GM21576 (cell line): ENCODE results near the gene GAR1.
"Not testable (repeated sequence)": the region's sequence is repeated elsewhere in the genome, so short reads cannot be mapped to it uniquely, and the experiment has no call there.

Experiments
- ATAC-seq: cut with Tn5 transposase; IDR thresholded peaks from one replicate; pipeline ENCODE4 v1.9.1; 2021; ENCODE audit warnings: mild to moderate bottlenecking, moderate library complexity; ENCODE audit not compliant: unreplicated experiment

GAR1 gene

DNA sequence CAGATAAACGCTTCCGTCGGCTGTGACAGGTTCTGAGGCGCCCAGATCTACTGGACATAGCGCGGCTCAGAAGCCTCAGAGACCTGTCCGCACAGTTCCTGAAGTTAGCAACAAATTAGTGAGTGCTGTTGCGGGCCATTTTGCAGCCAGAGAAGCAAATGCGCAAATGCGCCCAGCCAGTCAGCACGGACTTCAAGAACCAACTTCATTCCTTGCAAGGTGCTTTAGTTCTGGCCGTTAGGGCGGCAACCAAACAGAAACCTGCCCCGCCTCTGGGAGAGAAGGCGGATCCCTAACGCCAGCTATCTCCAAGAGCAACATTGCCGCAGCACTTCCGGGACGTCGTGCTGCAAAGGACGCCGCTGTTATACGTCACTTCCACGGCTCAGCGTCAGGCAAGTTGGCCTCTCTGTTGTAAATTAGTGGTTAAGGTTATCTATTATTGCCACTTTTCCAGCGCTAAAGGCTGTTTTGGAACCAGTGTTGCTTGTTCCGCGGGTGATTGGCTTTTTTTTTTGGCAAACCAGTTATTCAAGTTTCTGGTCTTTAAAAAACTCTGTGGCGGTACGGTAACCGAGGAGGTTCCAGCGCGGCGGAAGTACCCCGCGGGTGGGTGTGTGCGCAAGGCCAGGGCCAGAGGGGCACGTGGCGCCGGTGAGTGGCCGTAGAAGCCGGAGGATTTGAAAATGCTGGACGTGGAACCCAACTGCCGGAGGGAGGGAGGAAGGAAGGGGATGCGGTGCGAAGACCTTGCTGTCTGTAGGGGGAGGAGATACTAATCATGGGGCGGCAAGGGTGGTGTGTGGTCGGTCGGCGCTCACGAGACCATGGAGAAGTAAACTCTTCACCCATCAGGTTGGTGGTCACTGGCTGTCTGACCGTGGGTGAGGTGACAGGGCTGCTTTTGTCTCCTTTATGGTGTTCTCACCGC is at the start of gene GAR1:
GAR1 (plus strand) TSS at position 612 of the 931 bp plus-strand sequence. CDS start 403 bp downstream, outside the sequence.
- peak; percentile 99 for ATAC-seq

DNA sequence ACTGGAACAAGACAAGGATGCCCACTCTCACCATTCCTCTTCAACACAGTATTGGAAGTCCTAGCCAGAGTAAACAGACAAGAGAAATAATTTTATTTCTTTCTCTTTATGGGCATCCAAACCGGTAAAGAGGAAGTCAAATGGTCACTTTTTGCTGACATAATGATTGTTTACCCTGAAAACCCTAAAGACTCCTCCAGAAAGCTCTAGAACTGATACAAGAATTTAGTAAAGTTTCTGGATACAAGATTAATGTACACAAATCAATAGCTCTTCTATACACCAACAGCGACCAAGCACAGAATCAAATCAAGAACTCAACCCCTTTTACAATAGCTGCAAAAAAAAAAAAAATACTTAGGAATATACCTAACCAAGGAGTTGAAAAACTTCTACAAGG is 33.5 kb upstream of the GAR1 start:
- ATAC-seq: not testable (repeated sequence)

DNA sequence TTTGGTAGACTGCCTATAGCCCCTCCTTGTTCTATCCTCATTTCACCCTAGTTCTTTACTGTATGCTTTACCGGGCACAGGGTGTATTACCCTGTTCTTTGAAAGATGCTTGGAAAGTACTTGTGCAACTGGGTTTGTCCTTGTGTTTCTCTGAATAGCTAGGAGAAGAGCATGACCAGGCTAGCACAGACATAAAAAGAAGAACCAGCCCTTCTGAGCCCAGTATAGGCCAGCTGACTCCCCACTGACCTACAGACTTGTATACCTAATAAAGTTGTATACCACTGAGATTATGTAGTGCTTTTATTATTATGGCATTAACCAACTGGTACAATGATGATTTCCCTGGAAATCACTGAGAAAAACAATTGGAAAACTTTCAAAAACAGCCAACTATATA is 28.7 kb upstream of the GAR1 start:
- no peak for ATAC-seq

DNA sequence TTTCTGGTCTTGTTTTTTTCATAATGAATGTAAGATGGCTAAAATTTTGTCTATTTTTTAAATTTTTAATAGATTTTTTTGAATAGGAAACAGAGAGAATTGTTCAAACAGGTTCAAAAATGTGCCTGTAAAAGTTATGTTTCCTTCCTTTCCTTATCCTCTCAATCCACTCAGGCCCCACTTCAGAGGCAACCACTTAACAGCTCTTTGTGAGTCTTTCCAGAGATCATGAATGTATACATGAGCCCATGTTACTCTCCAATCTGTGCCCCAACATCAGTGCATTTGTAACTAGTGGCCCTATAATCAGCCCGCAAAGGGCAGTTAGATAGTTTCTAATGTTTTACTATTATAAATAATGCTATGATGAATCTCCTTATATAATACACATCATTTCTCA is 27.8 kb upstream of the GAR1 start:
- no peak for ATAC-seq

DNA sequence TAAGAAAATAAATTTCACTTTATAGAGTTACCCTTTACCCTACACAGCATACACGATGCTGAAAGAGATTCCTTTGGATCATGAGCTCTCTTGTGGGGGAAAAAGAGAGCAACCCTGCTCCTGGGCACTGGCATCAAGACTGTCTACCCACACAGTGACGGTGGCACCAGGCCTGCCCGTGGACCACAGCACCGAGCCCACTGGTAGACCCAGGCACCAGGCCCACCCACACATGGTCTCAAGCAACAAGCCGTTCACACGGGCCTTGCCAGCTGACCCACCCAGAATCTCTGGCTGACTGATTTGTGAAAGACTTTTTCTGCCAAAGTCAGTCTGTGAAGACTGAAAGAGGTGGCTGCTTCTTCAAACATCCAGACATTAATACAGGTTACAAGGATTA is 20.5 kb upstream of the GAR1 start:
- ATAC-seq: no peak

DNA sequence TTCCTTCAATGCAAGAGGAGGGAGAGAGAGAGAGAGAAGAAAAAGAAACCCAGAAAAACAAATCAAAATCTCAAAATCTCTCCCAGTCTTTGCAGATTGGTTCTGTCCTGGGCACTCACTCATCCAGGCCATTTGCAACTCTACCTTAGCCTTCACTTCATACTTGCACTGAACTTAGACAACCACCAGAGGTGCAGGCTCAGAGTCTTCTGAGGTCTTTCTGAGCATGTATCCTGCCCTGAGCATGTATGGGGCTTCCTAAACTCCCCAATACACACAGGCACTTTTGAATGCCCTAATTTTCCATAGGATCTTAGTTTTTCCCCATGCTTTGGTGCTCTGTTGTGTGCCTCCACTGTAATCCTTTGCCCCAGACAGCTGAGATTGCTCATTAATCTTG is 16.7 kb upstream of the GAR1 start:
- no peak for ATAC-seq

DNA sequence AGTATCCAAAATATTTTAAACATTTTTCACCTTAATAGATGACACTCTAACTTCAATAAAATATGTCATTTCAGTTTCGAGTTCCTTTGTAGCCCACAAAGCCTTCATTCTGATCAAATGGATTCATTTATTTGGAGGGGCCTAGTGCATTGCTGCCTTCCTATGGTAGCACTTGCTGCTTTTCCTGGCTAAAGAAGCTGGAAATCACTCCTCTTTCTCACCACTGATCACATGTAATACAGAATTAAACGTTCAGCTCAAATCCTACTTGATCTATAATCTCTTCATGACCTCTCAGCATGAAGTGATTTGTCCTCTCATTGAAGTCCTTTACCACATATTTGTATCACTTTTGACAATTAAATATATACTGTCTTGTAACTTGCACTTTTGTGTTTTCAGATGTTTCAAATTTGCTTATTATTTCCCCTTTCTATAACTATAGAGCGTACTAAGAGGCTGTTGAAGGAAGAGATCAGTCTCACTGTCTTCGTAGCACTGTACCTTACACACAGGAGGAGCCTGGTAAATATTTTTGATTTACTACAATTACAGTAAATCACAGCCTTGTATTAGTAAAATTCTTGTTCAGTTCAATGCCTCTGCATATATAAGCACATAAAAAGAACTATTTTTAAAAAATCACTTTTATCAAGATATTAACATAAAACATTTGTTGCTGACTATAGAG is 14.3 kb upstream of the GAR1 start:
- no peak for ATAC-seq

DNA sequence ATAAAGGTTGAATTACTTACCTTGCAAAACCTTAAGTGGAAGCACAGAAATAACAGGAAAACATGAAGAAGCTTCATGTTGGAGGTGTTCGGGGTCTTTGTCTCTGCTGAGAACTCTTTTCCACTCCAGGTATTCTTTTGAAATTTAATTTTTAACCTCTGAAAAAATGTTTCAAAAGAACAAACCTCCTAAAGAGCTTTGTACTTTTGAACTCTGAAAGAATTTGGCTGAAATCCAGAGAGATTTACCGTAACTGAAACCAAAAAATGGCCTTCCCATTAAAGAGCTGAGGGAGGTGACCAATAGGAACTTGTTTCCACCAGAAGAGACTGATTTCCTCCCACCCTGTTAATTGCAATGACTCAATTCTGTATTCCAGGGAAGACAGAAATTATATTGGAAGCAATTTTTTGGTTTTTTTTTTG is 13.7 kb upstream of the GAR1 start, which contains the start of gene CFI:
CFI (minus strand) TSS at position 105 of the 425 bp plus-strand sequence; CDS start at position 77, 28 bp downstream.
- no peak for ATAC-seq

DNA sequence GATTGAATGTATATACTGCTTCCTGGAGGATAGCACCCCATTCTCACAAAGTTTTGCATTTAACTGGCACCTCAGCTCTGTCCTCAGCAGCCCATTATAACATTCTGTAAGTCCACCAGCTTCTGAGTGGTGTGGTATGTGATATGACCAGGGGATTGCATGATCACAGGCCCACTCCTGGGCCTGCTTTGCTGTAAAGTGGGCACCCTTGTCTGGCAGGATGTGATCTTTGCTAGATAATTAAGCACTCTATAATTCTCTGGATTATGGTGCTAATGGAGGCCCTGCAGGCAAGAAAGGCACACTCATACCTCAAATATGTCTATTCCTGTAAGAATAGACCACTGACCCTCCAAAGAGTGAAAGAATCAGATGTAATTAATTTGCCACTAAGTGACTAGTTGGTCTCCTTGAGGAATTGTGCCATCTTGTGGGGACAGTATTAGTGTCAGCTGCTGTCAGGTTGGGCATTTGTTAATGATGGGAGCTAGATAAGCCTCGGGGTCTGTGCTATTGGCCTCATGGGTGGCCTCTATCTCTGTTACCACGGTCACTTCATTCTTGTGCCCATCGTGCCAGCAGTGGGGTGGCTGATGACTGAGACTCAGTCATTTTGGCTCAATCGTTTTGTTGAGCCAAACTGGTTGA is 11.5 kb upstream of the GAR1 start:
- ATAC-seq: no peak

DNA sequence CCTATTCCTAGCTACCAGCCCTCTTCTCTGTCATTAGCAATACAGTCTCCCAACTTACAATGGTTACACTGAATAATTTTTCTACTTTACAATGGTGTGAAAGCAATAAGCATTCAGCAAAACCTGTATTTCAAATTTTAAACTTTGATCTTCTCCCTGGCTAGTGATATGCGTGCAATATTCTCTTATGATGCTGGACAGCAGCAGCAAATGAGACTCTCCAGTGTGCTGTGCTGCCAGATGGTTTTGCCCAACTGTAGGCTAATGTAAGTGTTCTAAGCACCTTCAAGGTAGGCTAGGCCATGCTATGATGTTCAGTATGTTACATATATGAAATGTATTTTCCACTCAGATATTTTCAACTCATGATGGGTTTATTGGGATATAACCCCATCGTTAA is 5.9 kb upstream of the GAR1 start:
- ATAC-seq: no peak

DNA sequence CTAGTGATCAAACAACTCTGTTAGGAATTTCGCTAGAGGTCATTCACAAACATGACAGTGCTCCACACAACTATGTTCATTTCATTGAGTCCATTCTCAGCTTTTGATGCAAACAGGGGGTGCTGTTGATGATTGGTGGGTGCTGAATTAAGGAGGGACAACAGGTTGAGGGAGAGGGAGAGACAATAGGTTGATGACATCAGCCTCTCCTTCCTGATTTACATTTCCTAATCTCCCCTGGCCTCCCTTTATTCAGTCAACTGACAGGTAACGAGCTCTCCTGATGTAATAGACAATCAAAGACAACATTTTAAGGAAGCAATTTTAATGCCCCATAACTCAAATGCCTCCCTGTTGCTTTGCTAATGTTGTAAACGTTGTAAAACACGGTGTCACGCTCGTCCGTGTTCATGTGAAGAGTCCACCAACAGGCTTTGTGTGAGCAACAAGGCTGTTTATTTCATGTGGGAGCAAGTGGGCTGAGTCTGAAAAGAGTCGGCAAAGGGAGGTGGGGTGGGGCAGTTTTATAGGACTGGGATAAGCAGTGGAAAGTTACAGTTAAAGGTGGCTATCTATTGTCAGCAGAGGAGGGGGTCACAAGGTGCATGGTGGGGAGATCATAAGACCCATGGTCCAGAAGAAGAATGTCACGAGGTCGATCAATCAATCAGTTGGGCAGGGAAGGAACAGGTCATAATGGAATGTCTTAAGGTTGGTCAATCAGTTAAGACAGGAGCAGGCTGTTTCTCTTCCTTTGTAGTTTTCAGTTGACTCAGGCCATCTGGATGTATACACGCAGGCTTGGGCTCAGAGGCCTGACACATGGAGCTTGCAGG is 4.8 kb upstream of the GAR1 start:
- ATAC-seq: no peak

DNA sequence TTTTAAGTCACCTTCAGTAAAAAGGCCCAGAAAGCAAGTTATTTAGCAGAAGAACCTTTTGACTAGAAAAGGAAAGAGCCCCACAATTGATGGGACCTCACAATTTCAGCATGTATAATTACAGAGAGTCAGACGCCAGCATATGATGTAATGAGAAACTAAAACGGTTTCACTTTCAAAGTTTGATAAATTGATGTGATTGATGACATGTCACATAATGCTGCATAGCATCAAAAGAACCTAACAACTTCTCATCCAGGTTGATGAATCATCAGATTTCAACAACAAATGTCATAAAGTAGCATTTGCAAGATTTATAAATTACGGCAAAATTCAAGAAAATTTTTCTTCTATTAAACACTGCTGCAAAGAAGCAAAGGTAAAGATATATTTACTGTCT is 3.9 kb upstream of the GAR1 start:
- no peak for ATAC-seq

DNA sequence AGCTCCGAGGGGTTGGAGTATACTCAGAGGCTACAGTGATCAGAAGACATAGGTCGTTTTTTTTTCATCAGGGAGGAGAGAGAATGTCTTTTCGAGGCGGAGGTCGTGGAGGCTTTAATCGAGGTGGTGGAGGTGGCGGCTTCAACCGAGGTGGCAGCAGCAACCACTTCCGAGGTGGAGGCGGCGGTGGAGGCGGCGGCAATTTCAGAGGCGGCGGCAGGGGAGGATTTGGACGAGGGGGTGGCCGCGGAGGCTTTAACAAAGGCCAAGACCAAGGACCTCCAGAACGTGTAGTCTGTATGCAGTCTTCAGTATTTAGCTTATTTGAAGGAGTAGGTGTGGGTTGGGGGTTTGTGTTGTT is 500 bp downstream of the GAR1 start:
- no peak for ATAC-seq

DNA sequence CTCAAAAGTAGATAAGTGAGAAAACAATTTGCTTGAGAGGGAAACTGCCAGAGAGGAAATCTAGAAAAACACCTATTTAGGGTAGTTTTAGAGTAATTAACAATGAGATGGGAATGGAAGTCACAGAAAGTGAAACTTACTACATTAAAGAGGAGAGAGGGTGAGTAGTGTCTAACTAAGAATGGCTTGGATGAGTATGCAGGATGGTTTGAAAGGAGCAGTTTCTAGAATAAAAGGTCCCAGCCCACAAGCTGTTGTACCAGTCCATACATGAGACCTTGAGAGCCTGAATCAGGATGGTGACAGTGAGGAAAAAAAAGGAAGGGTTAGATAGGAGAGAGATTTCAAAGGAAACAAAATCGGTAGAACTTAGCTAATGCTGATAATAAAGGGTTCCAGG is 1.3 kb downstream of the GAR1 start:
- no peak for ATAC-seq

DNA sequence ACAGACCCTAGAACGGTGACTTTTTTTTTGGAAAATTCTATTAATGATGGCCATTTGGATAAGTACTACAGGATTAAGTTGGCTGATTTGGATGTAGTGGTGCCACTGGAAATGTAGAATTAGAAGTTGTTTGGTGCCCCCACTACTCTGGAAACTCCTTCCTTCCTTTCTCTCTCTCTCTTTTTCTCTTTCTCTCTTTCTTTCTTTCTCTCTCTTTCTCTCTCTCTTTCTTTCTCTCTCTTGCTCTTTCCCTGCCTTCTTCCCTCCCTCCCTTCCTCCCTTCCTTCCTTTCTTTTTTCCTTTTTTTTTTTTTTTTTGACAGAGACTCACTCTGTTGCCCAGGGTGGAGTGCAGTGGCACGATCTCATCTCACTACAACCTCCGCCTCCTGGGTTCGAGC is 2.7 kb downstream of the GAR1 start:
- ATAC-seq: no peak

DNA sequence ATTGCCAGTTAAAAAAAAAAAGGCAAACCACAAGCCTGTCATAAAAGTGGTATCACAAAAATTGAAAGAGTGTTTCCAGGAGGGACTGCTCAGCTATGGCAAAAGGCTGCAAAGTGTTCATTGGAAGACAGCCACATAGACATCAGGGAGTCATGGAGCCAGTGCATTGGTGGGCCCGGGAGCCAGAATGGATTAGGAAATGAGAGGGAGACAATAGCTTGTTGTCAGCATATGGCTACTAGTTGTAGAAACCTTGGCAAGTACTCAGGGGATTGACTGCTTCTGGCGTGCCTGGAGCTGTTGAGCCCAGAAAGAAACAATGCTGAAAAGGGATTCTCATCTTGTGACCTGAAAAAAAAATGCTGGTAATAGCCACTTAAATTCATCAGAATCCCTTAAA is 5.0 kb downstream of the GAR1 start:
- no peak for ATAC-seq

DNA sequence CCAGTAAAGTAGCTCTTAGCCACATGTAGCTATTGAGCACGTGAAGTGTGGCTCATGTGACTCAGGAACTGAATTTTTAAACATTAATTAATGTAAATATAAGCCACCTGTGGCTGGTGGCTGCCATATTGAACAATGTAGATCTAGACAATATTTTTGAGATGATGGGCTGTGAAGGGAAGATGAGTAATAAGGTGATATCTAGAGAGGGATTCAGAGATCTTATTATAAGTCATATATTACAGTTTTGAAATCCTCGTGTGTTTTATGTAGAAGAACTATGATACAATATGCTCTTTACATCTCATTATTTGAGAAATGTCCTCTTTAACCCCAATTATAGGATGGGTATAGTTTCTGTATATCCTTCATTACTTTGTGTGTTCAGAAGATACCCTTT is 5.6 kb downstream of the GAR1 start:
- ATAC-seq: no peak

DNA sequence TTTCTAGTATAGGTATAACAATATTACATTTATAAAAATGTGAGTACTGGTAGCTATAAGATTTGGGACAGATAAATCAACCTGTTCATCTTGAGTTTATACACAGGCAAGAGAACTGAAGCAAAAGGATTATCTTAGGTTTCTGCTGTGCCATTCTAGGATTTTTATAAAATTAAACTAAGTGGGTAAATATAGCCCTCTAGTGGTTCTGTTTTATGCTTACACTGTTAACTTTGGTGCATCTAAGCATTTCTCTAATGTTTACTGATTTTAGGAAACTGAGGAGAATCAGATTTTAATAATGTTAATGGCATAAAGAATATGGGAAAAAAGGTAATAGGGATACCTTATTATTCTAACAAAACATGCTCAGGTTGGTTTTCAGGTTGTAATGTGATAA is 11.2 kb downstream of the GAR1 start:
- no peak for ATAC-seq

DNA sequence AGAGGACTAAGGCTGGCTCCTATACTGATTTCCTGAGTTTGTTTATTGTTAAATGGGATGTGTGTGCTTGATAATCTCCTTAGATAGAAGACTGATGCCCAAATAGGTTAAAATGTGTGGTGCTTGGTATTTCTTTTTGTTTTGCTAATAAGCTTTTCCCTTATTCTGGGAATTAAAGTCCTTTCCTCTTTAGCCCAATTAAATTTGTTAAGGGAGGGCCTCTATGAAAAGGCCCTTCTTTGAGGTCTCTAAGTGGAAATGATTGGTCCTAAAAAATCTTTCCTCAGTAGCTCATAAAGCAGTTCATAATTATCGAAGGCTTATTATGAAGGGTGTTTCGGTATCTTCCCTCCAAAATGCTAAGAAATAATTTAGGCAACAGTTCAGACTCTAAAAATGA is 12.1 kb downstream of the GAR1 start, which contains the start of gene RRH:
RRH (plus strand) TSS at position 301 of the 400 bp plus-strand sequence; CDS start at position 357, 56 bp downstream.
- no peak for ATAC-seq

DNA sequence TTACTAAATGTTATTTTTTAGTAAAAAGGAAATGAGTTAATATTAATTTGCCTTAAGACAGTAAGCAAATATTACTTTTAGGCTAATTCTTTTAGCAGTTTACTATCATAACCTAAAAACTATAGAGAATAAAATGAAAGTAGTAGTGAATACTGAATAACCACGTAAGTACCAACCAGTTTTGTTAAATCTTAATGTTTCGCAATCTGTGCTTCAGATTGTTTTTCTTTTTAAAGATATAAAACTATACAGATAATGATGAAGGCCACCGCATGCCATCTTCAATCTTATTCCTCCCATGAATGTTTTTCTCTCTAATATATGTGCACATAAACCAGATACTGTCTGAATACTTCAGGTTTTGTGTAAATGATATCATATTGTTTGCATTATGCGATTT is 18.2 kb downstream of the GAR1 start:
- ATAC-seq: no peak

DNA sequence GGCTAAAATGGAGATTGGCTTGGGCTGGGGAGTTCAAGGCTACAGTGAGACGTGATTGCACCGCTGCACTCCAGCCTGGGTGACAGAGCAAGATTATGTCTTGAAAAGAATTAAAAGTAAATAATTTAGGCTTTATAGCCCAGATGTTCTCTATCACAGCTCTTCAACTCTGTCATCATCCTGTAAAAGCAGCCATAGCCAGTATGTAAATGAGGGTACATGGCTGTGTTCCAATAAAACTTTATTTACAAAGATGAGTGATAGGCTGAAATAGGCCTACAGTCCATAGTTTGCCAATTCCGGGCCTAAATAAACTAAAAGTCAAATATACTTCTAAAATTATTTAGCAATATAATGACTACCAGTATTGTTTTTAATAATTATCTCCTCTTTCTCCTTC is 21.4 kb downstream of the GAR1 start:
- no peak for ATAC-seq
